Suprapubic skin (tissue), 4 donors: ENCODE results near the gene ERBB4.

ENCODE experiments used
- EP300 ChIP-seq: sonication (generic); formaldehyde crosslinking; IDR thresholded peaks from one replicate; pipeline ENCODE4 v1.6.1; 2017; ENCODE audit warnings: antibody characterized with exemption
- POLR2A ChIP-seq, 2 donors: fragments of 450-650 bp; IDR thresholded peaks; one replicate each; pipeline ENCODE4 v1.6.1; 2017; ENCODE audit warnings: antibody characterized with exemption in 2 of 2, mild to moderate bottlenecking in 2 of 2, moderate library complexity in 2 of 2
- POLR2AphosphoS5 ChIP-seq, 3 donors: sonication (generic); formaldehyde crosslinking; IDR thresholded peaks; one replicate each; pipeline ENCODE4 v1.6.1; 2017; ENCODE audit warnings: antibody characterized with exemption in 3 of 3
- TF ChIP-seq, protein P1 (sequence below), 2 donors: fragments of 200-600 bp in 1 of 2; fragments of 450-650 bp in 1 of 2; sonication (generic) in 1 of 2; IDR thresholded peaks; one replicate each; pipeline ENCODE4 v1.5.1; 2016 to 2019; ENCODE audit warnings: antibody characterized with exemption in 2 of 2, mild to moderate bottlenecking in 1 of 2, moderate library complexity in 1 of 2

DNA sequence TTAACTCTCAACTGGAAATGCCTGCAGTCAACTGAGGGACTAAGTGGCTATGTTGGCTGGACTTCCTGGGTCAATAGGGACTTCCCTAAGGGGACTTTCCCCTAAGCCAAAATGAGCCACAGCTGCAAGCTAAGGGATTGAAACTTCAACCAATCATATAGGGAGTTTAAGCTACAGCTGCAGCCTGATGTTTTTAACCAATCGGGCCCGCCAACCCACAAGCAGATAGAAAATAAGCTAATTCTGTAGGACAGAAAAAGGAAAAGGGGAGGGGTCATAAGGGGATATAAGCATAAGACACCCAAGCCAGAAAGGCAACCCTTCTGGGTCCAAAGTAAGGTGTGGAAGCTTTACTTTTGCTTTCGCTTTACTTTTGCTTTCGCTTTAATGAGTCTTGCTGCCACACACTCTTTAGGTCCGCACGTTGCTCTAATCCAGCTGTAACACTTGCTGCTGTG, 927.5 kb downstream of the ERBB4 start:
- TF ChIP-seq, protein P1, sequence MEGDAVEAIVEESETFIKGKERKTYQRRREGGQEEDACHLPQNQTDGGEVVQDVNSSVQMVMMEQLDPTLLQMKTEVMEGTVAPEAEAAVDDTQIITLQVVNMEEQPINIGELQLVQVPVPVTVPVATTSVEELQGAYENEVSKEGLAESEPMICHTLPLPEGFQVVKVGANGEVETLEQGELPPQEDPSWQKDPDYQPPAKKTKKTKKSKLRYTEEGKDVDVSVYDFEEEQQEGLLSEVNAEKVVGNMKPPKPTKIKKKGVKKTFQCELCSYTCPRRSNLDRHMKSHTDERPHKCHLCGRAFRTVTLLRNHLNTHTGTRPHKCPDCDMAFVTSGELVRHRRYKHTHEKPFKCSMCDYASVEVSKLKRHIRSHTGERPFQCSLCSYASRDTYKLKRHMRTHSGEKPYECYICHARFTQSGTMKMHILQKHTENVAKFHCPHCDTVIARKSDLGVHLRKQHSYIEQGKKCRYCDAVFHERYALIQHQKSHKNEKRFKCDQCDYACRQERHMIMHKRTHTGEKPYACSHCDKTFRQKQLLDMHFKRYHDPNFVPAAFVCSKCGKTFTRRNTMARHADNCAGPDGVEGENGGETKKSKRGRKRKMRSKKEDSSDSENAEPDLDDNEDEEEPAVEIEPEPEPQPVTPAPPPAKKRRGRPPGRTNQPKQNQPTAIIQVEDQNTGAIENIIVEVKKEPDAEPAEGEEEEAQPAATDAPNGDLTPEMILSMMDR (IDR thresholded peaks at IDR 0.05): no peak
- no peak for TF ChIP-seq POLR2AphosphoS5 (IDR thresholded peaks at IDR 0.05)
- no peak for TF ChIP-seq POLR2A (IDR thresholded peaks at IDR 0.05)
- no peak for TF ChIP-seq EP300
